ENCODE results near the gene RER1.
"Not testable (repeated sequence)": the region's sequence is repeated elsewhere in the genome, so short reads cannot be mapped to it uniquely, and the experiment has no call there.

Gene RER1

DNA sequence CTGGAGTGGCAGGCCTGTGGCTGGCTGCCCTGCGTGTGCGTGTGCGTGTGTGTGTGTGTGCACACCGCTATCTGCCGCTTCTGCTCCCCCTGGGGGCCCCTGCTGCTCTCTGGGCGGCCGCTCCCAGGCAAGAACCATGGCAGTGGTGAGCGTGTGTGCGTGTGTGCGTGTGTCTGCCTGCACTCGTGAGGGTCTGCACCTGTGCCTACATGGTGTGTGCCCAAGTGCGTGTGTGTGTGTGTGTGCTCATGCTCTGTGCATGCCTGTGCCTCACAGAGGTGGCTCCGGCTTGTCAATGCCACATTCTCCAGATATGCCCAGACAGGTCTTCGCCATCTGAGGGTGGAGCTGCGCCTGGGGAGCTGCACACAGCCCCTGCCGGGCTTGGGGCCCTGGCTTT, 39.5 kb downstream of the RER1 start:
- DNase-seq, result no peak

DNA sequence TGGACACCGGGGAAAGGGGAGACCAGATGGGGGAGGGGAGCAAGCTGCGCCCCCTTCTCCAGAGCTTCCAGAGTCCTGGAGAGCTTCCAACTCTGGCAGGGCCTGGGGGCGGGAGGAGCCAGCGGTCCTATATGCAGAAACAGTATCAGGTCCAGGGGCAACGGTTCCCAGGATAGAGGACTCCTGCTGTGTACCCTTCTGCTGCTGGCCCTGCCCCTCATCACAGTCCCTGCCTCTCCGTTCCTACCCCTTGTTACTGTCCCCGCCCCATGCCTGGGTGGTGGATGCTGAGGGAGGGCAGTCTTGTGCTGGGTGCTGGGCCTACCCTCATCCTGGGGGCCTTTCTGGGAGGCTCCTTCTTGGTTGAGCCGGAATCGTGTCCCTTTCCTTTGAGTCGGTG, 39.9 kb downstream of the RER1 start:
- DNase-seq, result no peak

DNA sequence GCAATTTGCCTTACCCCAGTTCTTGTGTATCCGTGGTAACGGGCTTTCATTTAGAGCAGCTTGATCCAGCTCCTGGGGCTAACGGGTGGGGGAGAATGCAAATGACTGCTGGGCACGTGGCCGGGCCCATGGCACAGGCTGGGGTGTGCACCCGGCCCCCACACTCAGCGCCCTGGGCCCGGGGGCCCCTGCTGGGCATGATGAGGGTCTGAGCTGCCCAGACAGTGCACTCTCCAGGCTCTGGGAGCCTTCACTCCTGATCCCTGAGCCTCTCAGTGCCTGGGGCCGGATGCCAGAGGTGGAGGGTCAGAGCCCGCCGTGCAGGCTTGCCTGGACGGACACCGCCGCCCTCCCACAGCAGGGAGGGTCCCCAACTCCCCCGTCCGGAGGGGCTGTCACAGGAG, 40.8 kb downstream of the RER1 start:
- DNase-seq, result no peak

DNA sequence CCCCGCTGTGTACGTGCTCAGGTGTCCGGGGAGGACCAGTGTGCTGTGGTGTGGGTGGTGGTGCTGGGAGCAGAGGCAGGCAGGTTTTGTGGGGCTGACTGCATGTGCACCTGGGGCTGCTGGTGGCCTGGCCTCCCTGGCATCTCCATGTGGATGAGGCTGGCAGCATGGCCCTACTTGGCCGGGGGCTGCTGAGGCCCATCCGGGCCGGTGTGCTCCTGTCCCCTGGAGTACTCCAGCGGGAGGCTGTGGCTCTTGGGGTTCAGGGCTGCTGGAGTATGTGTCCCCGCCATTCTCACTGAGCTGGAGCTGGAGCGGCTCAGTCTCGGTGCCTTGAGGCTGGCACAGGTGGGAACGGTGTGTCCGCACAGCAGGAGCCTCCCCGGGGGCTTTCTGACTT, 41.6 kb downstream of the RER1 start:
- DNase-seq, result no peak

DNA sequence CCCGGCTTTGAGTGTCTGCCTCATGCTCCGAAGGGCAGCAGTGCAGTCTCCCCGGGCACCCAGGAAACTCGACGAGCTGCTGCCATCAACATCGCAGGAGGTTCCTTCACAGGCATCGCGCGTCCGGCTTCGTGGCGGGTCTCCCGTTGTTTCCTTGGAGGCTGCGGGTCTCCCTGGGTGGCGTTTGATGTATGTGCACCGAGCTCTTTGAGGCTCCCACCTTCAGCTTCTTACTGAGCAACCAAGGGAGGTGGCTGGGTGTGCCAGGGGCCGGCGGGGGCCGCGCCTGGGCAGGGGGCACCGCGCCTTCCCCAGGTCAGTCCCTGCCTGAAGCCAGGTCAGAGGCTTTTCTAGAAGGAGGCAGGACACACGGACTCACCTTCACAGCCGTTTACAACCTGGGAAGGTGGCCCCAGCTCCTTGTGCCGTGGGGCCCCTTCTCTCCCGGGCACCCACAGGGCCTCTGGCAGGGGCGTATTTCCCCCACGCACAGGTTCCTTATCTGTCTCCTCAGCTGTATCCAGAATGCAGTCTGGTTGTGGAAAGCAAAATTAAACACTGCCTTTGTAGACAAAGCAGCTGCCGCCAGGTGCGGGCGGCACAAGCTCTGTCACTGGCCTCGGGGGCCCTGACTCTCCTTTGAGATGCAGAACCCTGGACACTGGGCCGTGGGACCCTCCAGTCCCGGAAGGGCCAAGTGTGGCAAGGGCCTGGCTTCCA, 42.5 kb downstream of the RER1 start:
- DNase-seq, result no peak

DNA sequence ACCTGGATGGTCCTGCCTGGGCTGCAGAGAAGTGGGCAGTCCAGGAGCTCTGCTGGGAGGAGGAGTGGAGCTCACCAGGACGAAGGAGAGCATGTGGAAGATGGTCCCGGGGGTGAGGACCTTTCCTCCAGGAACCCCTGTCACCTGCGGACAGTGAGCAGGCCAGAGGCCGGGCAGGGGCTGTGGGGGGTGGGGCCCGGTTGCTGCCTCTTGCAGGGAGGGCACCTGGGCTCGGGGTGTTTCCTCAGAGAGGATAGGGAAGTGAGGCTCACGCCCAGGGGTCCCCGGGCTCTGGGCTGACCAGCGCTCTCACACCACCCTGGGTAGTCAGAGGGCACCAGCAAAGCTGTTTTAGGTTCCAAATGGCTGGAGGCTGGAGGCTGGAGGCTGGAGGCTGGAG, 43.5 kb downstream of the RER1 start:
- no peak for DNase-seq

DNA sequence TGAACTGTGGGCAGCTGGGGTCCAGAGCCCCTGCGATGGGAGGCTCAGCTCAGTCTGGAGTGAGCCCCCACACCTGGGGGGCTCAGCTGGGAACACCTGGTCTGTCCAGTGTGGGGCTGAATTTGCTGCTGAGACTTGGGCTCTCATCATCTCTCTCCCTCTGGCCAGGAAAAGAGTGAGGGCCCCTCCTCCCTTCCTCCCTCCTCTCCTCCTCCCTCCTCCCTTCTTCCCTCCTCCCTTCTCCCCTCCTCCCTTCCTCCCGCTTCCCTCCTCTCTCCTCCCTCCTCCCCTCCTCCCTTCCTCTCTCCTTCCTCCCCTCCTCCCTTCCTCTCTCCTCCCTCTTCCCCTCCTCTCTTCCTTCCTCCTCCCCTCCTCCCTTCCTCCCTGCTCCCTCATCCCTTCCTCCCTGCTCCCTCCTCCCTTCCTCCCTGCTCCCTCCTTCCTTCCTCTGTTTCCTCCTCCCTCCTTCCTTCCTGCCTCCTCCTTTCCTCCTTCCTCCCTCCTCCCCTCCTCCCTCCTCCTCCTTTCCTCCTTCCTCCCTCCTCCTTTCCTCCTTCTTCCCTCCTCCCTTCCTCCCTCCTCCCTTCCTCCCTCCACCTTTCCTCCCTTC, 44.2 kb downstream of the RER1 start:
- DNase-seq, result no peak

DNA sequence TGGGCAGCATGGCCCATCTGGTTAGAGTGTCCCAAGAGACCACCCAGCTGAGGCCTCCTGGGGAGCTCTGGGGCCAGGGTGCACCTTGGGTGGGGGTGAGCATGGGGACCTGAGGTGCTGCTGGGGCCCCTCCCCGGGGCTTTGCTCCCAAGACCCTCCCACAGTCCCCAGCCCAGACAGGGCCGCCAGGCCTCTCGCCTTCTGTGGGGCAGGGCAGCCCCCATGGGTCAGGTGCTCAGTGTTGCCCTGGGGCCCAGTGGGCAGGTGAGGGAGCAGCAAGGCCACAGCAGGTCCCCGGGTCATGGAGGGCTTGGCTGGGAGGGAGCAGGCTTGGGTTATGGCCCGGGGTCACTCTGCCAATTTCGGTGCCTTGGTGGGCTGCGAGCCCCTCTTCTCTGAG, 45.2 kb downstream of the RER1 start:
- DNase-seq, result no peak

DNA sequence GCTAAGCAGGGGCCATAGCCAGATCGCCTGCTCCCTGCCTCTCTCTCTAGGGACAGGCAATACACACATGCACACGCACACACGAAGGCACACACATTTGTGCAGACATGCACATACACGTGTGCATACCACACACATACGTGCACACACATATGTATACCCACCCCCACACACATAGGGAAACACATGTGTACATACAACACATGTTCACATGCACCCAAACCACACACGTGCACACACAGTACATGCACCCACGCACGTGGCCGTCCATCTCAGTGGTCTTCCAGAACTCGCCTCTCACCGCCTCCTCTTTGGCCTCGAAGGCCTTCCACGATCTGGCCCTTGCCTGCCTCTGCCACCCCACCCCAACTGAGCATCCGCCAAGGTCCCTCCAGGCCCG, 46.0 kb downstream of the RER1 start:
- no peak for DNase-seq

DNA sequence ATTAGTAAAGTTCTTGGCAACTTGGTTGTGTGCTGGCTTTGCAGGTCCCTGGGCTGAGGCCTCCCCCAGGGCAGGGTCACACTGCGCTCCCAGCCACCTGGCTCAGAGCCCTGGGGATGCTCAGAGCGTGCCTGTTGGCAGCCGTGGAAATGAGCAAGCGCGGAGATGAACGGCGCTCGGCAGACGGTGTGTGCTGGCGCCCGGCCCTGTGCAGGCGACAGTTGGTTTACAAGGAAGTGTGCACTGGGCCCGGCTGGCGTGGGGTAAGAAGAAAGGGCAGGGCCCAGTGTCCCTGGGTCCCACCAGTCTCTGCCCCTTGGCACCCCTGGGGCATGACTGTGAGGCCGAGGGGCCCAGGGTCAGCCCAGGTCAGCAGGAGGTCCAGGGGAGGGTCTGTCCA, 46.4 kb downstream of the RER1 start:
- DNase-seq, result no peak

DNA sequence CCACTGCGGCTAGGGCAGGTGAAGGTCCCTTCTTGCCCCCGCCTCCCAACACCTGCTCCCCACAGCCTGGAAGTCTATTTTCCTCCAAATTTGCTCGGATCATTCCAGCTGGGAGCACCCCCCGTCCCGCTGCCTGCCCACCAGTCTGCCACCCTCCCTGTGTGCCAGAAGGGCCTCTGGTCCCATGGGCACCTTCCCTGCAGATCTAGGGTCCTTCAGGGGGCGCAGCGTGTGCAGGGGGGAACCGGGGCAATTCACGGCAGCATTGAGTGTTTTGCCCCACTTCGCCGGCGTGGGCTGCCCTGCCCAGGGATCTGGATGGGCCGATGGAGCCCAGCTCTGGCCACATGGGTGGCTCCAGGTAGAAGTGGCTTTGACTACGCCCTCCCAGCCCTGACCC, 47.0 kb downstream of the RER1 start:
- no peak for DNase-seq

DNA sequence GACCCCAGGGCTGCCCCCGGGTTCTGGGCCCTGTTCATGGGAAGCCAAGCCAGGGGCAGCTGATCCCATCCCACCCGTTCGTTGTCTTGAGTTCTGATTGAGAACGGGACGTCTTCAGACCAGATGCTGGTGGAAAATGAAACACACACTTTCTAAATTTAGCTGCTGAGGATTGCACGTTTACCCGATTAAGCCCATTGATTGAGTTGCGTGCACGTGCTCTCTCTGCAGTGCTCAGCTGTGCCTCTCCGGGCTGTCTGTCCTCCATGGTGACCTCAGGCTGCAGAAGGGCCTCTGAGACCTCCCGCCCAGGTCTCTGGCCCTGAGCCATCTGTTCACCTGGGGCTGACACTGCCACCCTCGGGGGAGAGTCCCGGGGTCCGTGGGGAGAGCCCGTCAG, 47.7 kb downstream of the RER1 start:
- no peak for DNase-seq

DNA sequence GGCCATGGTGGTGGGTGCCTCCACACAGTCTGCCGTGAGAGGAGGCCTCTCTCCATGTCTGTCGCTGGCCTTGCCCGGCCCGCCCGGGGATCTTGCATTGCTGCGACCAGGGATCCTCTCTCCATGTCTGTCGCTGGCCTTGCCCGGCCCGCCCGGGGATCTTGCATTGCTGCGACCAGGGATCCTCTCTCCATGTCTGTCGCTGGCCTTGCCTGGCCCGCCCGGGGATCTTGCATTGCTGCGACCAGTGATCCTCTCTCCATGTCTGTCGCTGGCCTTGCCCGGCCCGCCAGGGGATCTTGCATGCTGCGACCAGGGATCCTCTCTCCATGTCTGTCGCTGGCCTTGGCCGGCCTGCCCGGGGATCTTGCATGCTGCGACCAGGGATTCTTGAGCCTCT, 48.7 kb downstream of the RER1 start:
- DNase-seq, result not testable (repeated sequence)

DNA sequence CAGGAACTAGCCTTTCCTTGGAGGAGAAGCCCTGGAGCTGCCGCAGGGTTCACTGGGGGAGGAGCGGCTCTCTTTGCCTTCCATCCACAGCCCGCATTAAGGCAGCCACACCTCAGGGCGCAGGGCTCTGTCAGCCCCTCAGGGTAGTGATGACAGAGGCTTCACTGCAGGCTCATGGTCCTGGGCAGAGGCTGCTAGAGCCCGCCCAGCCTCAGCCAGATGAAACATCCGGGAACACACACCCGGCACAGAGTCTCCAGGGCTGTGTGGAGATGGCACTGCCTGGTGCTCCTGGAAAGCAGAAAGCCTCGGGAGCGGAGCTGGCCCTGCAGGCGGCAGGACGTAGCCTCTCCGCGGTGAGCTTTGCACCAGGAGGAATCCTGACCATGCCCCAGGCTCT, 50.1 kb downstream of the RER1 start:
- DNase-seq, result no peak

DNA sequence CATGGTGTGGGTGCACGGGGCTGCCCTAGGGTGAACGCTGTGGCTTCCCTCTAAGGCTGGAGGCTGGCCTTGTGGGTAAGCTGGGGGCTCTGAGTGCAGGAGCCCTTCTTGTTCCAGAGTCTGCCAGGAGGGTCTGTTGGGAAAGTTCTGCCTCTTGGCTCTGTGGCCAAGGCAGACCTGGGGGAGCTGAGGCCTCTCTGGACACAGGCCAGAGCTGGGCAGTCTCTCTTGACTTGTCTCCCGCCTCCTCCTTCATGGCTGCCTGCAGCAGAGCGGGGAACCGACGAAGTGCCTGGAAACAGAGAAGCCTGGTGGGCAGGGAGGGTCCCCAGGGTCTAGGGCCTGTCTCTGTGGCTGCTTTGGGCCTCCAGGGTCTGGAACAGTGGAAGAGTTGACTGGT, 51.0 kb downstream of the RER1 start:
- no peak for DNase-seq

DNA sequence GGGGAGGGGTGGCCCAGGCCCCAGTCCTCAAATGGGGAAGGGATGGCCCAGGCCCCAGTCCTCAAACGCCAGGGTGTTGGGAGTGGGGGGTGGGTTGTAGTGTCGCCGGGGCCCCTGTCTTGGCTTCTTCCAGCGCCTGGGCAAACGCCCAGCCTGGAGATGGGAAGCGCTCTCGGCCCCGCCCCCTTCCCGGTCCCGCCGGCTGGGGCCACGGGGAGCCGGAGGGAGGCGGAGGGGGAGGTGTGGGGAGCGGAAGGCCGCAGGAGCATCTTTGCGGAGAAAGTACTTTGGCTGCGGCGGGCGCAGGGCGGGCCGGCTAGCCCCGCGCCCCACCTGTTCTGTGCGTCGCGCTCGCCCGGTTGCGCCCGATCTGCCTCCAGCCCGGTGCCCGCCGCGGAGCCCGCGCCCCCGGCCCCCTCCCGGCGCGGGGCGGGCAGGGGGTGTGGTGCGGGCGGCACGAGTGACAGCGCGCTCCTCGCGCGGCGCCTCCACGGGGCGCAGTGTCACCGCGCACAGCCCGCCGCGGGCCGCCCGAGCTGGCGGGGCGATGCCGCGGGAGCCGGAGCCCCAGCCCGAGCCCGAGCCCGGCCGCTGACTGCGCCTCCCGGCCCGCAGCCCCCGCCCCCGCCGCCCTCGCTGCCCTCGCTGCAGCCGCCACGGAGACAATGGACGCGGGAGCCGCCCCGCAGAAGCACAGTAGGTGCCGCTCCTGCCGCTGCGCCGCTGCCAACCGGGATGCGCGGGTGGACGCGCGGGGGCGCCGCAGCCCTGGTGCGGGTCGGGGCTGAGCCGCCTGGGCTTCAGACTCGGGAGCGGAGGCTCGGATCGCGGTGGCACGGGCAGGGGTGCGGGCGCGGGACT, 51.9 kb downstream of the RER1 start:
- no peak for DNase-seq

DNA sequence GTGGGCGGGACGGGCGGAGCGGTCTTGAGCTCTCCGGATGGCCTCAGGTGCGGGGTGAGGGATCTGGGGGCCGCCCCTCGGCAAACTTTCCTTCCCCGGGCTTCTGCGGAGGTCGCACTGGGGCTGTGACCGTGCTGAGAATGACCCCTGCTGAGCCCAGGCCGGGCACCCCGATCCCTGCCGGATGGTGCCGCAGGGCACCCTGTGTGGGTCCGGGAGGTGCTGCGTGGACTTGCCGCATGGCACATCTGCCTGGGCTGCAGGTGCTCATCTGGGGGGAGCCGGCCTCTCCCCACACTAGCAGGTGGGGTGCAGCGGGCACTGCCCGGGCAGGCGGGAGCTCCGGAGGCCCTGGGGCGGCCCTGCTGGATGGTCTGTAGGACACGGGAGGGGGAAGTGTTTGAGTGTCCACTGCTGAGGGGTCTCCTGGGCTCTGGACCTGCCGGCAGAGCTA, 52.5 kb downstream of the RER1 start:
- no peak for DNase-seq

DNA sequence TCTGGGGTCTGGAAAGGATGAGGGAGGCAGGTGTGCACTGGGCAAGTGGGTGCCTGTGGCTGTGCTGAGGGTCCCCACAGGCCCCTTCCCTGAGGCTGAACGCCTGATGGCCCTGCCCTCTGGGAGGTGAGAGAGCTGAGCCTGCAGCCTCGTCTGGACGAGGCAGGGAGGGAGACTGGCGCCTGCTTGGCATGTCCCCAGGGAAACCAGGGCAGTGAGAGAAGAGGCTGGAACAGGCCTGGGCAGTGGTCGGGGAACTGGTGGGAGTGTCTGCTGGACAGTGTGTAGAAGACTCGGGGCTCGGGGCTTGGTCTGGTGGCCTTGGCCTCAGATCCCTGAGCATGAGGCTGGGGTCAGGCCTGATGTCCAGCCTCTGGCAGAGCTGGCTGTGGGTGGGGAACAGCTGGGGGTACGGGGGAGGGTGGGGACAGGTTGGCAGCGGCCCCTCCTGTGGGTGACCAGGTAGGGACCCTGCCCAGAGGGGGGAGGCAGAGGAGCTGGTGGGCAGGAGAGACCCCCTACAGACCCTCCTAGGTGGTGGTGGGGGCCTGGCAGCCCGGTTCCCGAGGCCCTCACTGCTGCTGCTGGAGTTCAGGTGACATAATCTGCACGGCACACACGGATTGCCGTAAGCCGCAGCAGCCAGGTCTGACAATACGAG, 53.7 kb downstream of the RER1 start:
- DNase-seq, result no peak

DNA sequence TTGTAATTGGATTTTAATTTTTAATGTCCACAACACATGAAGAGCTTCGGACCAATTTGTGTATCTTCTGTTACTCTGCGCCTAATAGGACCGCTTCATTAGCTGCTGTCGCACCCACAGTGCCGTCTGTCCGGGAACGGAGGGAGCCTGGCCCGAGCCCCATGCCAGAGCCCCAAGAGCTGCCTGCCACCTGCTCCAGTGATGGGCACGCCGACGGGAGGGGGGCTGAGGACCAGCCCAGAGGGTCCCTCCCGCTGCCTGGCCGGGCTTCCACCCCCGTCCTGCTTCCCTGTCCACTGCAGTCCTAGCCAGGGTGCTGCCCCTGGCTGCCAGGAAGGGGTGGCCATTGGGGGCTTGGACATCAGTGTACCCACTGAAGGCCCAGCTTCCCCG, 54.2 kb downstream of the RER1 start:
- DNase-seq, result no peak

DNA sequence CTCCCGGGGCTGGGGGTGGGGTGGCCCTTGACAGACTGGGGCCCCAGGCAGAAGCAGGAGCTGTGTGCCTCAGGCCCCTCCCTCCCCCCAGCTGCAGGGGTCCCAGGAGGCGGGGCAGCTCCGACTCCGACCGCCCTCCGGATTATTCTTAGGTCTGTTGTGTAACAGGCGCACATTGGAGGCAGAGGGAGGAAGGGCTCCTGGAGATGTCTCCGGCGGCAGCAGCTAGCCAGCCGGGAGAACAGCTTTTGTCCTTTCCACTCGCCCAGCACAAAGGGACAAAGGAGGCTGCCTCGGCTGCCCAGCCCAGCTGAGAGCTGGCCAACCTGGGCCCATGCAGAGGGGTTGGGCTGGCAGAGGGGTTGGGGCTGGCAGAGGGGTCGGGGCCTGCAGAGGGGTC, 54.8 kb downstream of the RER1 start:
- DNase-seq, result no peak

DNA sequence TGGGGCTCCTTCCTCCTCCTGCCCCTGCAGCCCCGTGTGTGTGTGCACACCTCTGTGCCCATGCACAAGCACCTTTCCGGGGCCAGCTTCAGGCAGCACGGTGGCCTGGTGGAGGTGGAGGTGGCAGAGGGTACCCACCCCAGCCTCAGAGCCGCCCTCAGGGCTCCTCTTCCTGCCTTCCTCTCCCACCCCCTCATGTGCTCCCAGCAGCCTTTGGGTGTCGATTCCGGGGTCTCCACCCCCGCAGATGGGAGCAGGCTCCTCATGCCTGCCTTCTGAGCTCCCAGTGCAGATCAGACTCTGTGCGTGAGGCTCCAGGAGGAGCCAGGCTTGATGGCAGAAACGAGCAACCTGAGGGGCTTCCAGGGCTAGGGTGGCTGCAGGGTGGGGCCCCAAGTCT, 55.2 kb downstream of the RER1 start:
- no peak for DNase-seq

DNA sequence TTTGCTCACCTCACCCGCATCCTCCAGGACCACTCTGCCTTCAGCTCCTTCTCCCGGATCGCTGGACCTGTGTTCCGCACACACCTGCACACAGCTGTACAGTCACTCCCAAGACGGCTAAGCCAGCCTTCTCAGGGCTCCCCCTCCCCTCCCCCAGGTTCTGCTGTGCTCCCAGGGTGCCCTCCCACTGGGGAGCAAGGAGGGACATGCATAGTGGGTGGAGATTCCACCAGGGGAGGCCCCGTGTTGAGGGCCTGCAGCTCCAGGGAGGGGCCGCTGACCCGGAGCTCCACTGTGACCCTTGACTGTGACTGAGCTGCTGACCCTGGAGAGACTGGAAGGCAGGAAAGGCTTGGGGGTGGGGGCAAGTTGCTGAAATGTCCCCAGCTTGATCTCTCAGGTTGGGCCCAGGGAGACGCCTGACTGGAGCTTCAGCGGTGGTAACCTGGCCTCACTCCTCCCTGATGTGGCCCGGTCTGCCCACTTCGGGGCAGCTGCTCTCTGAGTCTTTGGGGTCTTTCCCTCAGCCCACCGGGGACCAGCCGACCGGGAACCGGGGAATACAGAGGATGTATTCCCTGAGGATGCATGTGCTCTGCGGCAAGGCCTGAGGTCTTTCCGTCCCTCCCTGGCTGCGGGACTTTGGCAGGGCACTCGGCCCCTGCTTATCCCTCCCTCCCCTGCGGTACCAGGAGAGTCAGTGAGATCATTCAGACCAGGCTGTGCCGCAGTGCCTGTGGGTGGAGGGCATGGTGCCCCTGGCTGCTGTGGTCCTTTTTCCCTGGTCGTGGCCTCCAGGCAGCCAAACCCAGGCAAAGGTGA, 55.8 kb downstream of the RER1 start:
- DNase-seq, result no peak

DNA sequence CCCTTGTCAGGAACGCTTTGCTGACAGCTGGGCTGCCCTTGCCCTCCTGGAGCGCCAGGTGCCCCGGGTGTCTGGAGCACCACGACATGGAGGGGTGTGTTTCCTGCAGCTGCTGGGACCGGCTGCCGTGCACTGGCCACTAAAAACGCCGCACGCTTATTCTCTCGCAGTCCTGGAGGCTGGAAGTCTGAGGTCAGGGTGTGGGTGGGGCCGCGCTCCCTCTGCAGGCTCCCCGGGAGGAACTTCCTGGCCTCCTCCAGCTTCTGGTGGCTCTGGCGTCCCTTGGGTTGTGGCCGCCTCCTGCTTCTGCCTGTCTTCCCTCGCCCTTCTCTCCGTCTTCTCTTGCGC, 56.4 kb downstream of the RER1 start:
- DNase-seq, result no peak

Data from GDM1 (cell line).